Measurements from ENCODE around the gene PEPD.

Gene PEPD

DNA sequence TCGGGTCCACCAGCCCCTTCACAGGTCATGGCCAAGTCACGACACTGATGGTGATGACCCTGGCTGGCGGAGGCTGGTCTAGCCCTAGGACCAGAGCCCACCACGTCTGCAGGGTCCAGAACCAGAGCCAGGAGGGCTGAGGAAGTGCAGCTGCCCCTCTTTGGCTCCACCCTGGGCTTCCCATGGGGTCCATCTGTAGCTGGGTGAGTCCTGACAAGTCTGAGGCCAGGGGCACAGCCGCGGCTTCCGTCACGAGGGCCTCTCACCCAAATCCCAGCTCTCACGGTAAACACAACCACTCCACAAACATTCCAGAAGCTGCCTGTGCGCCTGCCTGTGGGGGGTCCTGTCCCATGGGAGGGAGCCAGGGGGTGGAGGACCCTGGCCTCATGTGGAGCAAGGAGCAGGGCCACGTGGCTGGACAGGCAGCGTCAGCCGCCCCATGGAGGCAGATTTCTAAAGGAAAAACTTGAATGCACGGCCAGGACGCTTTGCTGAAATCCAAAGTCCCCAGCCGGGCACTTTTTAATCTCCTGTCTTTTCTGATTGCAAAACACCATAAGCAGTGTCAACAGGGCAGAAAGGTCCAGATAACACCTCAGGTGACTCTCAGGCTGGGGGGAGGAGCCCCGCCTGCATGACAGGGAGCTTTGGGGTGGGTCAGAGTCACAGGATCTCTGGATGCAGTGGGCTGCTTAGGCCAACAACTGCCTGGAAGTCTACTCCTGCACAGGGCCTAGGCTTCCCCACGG lies 118.2 kb downstream of the PEPD start:
- no peak for DNase-seq

DNA sequence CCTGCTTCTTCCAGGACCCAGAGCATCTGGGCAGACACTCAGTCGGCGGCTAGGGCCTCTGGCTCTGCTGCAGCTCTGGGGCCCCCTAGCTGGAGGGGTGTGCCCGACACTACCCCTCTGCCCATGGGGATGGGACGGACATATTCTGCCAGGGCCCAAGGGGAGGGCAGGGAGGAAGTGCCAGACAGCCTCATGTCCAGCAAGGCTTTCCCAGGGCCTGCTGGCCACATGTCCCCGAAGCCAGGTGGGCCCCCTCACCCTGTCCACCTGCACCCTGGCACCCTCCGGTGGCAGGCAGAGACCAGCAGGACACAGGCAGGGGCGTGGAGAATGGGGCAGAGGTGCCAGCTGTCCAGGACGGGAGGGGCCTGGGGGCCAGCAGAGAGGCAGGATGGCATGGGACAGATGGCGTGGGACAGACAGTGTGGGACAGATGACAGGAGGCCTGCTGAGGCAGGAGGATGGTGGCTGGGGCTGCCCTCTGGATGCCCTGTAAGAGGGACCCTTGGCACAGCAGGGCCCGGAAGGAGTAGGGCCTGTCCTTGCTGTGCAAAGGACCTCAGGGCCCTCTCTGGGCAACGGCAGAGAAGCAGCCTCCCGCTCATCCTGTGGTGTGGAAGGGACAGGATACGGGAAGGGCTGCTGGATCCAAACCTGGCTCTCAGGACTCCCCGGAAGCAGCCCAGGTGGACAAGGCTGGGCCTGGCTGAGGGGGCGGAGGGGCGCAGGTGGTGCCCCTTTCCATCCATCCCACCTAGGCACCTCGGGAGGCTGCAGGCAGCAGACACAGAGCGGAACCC lies 119.0 kb downstream of the PEPD start:
- no peak for DNase-seq

DNA sequence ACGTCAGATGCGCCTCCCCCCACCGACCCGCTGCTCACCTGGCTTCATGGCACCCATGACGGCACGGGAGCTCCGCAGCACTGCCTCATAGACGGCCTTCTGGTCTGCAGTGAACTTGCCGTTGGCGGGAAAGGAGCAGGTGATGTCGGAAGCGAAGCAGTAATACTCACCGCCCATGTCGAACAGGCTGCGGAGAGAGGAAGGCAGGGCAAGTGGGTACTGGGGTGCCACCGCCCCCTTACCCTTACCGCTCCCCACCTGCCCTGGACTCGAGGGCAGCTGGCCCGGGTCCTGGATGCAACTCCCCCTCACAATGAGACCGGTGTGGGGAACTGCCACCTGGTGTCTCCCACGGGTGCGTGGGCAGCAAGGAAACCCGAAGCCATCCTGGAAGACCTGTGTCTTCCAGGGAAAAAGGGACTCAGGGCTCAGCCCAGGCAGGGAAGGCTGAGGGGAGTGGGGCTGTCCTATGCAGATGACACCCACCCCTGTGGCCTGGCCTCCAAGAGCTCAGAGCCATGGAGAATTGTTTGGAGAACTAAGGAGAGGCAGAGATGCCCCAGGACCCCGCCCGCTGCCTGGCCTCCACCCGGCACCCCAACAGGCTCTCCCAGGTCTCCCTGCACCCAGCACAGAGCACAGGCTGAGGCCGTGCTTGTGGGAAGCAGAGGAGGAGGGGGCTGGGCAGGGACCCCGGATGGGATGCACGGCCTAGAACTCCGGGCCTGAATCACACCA lies 119.7 kb downstream of the PEPD start:
- DNase-seq: no peak

DNA sequence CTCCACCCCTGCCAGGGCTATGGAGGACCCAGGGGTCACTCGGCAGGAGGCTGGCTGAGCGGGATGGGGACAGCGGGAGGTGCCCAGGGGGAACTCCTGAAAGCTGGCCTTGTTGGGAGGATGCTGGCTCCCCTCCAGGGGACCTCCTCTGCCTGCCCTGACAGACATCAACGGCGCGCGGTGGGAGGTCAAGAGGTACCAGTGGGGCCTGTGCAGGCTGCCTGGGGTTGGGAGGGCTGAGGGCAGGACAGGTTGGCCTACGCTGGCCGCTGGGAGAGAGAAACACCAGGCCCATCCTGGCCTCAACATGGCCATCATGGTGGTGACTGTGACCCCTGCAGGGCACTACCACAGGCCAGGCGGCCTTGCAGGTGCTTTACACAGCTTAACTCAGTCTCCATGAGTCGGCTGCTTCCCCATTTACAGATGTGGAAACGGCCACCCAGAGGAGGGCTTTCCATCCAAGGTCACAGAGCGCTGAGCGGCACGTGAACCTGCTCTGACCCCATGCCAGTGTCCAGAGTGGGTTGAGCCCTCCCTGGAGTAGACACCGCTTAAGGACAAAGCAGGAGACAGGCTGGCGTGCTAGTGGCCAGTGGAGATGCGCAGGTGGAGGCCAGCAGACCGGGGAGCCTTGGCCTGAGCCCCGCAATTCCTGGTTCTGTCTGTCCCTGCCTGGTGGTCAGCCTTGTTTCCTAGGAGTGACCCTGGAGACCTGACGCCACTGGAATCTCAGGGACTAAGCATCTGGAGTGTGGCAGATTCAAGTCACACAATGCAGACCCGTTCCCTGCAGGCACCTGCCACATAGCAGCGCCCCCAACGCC lies 120.5 kb downstream of the PEPD start:
- DNase-seq: no peak

DNA sequence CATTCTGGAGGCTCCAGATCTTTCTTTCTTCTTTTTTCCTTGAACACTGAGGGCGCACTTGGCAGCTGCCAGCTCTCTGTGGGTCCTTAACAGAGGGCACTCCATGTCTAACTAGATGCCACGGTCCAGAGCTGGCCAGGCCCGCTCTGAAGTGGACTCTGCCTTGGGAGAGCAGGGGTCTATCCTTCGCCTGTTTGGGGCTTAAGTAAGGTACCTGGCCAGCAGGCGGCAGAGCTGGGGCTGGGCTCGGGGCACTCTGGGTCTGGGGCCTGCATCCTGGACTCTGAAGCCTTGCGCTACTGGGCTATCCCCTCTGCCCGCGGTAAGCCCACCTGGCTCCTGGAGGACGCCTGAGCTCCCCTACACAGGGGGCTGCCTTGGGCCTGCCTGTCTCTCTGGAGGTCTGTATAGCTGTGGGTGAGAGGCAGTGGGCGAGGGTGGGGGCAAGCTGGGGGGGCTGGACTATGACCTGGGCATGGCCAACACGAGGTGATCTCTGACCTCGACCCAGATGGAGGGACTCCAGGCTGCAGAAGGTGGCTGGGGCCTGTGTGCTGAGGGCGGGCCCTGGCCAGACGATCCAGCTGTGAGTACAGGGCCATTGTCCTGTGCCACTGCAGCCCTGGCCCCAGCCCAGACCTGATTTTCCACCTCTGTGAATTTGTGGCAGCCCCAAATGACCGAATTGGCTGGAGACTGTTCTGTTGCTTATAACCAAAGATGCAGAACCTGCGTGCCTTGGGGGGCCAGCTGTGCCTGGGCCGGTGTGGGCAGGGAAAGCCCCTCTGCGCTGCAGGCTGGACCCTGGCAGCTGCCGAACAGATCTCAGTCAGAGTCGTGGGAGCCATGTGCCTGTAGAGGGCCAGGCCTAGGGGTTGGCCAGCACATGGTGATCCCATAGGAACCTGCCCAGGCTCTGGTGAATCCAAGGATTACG lies 121.6 kb downstream of the PEPD start:
- DNase-seq: no peak

DNA sequence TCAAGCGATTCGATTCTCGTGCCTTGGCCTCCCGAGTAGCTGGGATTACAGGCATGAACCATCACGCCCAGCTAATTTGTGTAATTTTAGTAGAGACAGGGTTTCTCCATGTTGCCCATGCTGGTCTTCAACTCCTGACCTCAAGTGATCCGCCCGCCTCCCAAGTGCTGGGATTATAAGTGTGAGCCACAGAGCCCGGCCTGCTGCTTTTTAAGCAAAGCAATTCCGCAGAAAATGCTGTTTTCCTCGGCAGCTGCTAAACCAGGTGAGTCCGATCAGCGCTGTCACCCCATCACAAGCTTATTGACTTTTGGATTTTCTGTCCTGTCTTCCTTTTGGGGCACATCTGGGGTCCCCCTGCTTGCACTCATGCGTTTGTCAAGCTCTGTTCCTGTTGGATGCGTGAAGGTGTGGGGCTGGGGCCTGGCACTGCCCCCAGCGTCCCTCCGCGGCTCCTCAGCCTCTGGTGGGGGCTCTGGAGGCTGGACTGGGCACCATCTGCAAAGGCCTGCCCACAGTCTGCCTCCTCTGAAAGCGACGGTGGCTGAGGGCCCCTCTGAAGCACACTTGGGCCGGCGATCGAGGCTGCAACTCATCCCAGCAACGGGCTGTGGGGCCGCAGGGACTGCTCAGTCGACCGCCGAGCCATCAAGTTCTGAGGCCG lies 122.4 kb downstream of the PEPD start:
- no peak for DNase-seq

DNA sequence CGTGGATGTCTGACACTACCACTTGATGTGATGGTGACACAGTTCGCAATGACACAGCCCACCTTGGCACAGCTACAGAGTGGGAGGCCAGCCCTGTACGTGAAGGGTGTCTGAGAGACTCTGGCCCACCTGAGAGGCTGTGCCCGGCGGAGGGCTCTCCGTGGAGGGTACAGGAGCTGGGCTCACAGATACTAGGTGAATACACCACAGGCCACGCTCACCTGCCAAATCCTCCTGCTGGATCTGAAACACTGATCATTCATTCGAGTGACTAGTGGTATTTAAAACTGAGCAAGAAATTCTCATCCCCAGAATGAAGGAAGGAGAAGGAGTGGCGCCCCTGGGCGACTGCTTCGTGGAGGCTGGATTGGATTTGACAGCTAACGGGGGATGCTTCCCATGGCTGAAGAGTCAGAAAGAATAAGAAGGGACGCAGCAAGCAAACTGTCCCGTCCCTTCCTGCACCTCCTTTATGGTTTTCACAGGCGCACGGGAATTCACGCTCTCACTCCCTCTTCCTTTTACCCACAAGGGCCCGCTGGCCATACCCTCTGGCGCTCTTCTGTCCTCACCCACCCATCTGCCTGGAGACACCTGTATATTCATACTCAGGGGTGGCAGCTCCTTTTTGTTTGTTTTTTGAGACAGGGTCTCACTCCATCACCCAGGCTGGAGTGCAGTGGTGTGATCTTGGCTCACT lies 123.1 kb downstream of the PEPD start:
- DNase-seq: no peak

DNA sequence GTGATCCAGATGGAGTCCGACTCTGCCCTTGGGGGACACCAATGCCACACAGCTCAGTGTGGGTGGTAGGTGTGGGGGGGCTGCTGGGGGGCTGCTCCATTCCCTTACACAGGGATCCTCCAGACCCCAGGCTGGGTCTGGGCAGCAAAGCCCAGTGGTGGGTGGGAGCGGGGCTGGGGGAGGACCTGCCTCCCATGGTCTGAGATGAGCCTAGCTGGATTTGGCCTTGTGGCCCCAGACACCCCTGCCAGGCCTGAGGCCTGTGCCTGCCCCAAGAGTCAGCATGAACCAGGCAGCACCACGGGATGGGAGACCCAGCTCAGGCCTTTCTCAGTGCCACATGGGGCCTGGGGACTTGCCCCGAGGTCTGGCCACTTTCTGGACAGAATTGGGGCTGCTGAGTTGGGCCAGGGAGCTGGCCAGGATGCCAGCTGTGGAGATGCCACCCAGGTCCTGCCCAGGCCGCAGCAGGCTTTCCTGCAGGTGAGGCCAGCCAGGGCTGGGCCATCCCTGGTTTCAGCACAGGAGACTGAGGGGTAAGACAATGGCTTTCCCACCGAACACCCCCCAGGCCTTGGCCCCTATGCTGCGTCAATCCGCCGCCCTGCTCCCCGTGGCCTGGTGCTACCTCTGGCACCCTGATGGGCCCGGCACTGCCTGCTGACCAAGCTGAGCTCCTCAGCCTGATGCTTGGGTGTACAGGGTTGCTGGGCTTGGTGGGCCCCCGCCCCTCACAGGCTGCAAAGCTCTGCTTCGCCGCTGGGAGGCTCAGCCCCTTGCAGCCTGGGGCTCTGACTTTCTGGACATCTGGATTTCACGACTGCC lies 123.8 kb downstream of the PEPD start:
- no peak for DNase-seq

DNA sequence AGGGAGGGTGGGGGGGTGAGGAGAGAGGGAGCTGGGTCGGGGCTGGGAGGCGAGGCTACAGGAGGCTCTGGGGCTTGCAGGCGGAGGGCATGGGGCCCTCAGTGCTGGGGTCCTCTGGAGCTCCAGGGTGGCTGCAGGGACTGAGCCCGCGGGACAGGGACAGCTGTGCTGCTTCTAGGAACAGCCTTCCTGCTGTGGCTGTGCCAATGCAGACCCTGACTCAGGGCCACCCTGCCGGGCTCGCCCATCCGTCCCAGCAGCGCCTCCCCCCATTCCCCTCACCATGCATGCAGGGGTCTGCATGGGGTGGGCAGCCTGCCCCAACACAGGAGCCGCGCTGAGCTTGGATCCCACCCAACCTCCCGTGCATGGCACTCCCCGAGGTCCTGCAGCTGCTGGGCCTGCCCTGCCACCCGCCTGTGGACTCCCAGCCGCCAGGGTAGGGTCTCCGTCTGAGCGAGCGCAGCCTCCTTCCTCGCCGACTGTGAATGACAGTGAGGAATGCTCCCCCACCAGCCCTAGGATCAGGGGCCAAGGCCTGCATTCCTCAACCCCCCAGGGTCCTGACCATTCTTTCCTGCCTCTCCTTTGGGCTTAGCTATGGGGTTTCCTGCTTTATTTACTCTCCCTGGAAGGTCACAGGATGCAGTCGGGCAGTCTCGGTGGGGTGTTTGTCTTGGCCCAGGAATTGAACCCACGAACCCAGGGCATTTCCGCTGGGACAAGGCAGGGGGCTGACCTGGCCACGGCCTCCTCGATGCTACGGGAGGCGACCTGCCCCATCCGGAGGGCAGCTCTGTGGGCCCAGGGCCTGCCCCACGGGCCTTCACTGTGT lies 124.7 kb downstream of the PEPD start:
- no peak for DNase-seq

DNA sequence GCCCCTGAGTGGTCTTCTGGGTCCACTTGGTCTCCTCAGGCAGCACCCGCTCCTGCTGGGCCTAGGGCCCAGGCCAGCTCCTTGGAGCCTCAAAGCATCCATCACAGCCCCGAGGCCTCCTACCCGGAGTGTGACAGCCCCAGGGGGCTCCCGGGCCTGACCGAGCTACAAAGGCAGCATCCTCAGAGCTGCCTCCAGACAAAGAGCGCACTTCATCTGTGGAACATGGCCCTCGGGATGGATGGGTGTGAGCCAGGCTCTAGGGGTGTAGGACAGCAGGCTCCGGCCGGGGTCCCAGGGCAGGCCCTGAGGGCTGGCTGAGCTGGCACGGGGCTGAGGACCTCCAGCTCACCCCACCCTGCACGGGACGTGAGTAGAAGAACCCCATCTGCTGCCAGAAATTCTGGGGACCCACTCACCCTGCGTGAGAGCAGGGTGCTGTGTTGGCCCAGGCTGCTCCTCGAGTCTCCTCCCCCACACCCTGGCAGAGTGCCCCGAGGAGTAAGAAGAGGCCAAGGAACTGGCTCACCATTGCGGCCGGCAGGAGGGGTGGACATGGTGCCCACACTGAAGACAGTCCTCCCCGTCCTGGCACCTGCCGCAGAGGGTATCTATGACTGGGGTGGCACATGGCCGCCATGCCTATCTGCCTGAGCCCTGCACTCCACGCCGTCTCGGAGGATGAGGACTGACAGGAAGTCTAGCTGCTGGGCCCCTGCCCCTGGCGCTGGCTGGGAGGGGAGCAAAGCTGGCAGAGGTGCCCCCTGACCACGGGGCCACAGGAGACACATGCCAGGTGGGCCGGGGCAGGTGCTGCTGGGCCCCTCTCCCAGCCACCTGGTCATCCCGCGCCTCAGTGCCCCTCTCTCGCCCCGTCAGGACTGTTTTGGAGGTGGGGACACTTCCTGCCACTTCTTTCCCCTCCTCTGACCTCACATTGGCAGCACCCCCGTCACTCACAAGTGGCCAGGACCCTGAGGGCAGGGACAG lies 125.7 kb downstream of the PEPD start:
- DNase-seq: no peak

DNA sequence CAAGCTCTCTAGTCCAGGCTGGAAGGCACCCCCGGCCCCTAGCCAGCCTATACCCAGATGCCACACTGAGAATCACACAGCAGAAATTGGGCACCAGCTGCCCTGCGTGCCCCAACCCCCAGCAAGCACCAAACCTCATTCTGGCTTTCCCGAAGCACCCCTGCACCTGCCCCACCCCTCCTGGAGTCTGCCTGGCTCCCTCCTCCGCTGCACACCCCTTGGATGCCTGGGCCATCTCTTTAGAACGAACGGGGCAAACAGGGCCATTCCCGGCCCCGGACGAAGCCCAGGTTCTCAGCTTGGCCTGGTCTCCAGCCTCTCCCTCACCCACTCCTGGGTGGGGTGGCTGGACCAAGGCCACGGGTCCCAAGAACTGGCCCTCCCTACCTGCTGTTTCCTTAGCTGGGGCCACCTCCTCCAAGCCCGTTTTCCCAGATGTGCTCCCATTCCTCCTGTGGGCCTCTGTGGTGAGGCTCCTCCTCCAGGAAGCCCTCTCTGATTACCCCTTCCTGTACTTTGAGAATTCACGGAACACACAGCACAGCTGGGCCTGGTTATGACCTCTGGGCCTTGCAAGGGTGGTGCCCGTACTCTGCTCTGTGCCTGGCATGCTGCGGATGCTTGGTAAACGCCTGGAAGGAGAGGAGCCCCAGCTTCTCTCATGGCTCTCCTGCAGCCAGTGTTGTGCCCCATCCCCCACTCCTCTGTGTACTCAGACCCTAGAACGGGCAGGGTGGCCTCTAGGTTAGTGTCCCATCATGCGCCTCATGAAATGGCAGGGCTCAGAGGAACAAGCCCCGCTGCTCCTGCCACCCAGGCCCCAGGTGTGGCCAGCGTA lies 126.6 kb downstream of the PEPD start:
- DNase-seq: no peak

DNA sequence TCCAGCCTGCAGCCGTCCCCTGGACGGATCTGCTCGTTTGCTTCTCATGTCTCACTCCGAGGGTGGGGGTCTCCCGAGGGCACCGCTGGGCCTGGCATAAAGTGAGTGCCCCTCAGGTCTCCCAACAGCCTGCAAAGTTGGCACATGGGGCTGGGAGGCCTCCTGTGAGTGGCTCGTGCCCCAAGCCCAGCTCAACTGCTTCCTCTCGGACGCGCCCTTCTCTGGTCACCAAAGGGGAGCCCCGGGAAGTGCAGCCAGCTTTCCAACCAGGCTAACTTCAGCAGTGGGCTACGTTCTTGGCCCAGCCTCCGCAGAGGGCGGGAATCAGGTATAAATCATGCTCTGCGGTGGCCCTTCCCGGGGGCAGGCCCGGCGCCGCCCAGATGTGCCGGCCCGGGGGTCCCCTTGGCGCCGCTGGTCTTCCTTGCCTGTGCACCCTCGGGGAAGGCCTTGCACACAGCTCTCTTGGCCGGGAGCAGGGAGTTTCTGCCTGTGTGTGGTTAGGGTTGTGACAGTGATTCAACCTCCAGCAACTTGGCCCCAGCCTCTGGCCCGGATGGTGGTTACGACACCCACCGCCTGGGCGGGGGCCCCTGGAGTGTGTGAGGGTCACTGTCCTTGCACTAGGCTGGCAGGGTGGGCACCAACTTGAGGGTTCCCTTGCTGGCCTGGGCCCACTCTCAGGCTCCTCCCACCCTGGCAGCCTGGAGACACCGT lies 127.4 kb downstream of the PEPD start:
- no peak for DNase-seq

DNA sequence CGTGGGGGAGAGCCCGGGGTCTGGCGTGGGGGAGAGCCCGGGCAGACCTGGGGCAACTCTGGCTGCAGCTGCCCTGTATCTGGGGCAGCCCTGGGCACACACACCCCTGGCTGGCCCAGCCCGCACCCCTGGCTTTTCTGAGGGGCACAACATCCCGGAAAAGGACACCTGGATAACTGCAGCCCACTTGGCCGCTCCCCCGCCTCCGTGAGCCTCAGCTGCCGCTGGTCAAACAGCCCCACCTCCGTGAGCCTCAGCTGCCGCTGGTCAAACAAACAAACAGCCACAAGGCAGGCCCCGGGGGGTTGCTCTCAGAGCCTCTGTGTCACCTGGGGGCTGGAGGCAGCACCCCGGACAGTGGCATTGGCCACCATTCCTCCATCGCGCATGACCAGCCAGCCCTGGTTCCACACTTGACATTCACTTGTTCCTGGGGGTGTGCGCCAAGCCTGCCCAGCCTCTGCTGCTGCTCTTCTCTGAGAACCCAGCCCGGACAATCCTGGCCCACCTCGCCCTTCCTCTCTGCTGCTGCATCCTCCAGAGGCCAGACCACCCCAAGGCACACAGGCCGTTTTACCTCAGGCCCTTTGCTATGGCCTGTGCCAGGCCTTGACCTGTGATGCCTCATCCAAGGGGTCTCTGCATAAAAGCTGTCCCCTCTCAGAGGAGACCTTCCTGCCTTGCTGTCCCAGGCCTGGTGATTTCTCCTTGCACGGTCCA lies 128.1 kb downstream of the PEPD start:
- no peak for DNase-seq

DNA sequence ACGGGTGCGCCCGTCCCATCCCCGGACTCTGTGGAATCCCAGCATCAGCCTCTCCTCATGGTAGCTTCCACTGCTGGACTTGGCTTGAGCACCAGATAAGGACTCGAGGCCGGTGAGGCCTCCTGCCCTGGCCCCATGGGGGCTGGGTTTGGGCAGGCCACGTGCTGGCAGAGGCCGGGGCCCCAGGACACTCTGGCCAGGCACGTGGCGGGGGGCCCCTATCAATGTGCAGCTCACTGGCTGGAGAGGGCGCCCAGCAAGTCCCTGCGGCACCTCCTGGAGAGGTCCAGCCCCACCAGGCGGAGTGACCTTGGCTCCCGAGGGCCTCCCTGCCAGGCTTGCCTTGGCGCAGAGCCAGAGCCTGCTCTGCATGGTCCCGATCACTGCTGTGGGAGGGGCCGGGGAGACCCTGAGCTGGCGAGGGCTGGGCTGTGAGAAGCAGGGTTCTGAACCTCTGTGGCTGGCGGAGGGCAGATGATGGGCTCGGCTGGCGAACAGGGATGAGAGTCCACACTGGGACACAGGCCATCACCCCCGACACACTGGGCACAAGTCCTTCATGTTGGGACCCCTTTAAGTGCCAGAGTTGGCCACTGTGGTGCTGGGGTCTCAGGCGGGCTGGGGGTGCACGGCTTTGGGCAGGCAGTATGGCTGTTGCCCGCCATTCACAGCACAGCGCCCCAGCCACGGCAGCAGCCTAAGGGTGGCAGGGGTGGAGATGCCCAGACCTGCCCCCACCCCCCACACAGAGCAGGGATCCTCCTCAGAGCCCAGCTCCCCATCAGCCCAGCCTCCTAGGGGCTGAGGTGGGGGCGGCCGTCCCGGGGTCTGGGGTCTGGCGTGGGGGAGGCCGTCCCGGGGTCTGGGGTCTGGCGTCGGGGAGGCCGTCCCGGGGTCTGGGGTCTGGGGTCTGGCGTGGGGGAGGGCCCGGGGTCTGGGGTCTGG lies 129.0 kb downstream of the PEPD start:
- no peak for DNase-seq

Data from NCI-H1092 treated with DMSO at 0.1 percent for 48 hours (cell line).